CD1c-positive myeloid dendritic cell (primary cell): Measurements from ENCODE around the gene KCNC1.

Experiments
- DNase-seq: peaks from one replicate; pipeline ENCODE4 v3.0.0-alpha.2; 2016; ENCODE audit errors: extremely low spot score

Gene KCNC1

GRCh38 chr11:17822401-17822781 lies 87.8 kb downstream of the KCNC1 start:
- DNase-seq = no peak

DNA sequence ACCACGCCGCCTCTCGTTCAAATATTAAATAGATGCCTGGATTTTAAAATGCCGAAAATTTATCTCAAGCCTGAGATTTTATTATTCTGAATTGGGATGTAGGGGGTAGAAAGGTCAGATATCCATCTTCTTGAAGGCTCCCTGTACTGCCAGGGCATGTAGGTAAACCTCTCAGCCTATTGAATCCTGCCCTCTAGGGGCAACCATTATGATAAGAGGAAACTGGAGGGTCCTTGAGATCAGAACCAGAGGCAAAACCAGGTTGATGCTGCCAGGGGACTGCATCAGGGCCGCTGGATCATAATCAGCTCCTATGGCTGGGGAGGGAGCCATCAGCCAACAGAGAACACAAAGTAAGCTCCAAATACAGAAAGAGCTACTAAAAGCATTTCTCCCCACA lies 92.4 kb downstream of the KCNC1 start:
- no peak for DNase-seq

DNA sequence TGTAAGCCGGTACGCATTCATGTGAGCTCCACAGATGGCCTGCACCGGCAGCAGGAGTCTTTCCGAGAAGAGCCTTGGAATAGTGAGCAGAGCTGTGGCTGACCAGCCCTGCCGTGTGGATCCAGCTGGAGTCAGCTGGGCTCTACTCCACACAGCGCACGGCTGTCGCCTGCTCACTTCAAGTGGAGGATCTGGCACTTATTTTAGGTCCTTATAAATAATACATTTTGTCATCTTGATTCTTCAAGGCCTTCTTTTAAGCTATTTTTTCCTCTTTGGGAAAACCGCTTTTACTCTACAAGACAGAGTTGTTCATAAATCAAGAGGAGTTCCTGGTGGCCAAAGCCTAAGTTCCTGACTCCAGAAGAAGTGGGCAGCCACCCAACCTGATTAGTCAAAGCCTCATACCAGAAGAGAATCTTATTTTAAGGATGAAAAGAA lies 93.8 kb downstream of the KCNC1 start:
- no peak for DNase-seq

- no peak for DNase-seq
Observed at GRCh38 chr11:17831228-17831627, 96.6 kb downstream of the KCNC1 start.

DNA sequence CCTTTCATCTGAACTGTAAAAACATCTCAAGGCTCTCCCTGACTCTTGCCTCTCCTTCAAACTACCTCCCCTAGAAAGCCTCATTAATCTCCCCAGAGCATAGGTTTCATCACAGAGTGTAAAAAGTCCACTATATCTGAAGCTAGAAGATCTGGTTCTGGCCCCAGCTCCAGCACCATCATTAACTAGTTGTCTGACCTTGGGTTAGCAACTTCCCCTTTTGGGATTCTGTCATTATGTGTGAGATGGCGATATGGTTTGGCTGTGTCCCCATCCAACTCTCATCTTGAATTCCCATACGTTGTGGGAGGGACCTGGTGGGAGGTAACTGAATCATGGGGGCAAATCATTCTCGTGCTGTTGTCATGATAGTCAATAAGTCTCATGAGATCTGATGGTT lies 97.3 kb downstream of the KCNC1 start:
- DNase-seq = no peak
